22Rv1 (cell line): ENCODE data around the gene MPO.

Experiments used
- ZFX ChIP-seq: fragments of 450-650 bp; IDR thresholded peaks from 2 replicates; pipeline ENCODE4 v1.6.1; 2017; ENCODE audit warnings: antibody characterized with exemption, borderline replicate concordance
- TF ChIP-seq, protein P1 (sequence below): fragments of 450-650 bp; IDR thresholded peaks from 2 replicates; pipeline ENCODE4 v1.5.1; 2017; ENCODE audit warnings: mild to moderate bottlenecking

DNA sequence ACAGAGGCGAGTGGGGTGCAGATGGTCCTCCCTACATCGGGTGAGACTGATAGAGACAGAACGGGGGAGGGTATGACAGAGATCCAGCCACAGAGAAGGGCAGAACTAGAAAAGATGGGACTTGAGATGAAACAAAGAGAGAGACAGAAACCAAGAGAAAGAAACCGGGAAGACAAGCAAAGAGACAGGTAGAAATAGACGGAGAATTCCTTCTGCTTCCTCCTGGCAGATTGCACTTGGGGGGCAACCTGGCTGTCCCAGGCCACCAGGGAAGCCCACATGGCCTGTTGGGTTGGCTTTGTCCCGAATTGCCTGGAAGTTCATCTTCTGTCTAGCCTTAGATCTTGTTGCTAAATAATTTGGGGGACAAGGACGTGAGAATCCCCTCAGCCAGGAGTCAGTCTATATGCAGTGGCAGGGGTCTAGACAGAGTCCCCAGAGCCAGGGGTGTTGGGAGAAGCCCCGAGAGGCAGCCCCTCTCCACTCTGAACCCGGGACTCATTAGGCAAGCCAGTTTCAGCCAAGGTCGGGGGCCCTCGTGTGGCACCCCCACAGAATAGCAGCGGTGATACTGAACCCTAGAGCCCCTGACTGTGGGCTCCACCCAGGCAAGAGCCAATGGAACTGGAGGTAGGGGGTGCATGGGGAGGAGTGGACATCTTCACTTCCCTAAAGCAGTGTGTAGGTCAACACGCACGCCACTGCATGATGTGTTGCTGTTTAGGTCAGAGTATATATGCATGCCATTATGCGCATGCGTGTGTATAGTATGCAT is 48.5 kb upstream of the MPO start:
- TF ChIP-seq, protein P1, sequence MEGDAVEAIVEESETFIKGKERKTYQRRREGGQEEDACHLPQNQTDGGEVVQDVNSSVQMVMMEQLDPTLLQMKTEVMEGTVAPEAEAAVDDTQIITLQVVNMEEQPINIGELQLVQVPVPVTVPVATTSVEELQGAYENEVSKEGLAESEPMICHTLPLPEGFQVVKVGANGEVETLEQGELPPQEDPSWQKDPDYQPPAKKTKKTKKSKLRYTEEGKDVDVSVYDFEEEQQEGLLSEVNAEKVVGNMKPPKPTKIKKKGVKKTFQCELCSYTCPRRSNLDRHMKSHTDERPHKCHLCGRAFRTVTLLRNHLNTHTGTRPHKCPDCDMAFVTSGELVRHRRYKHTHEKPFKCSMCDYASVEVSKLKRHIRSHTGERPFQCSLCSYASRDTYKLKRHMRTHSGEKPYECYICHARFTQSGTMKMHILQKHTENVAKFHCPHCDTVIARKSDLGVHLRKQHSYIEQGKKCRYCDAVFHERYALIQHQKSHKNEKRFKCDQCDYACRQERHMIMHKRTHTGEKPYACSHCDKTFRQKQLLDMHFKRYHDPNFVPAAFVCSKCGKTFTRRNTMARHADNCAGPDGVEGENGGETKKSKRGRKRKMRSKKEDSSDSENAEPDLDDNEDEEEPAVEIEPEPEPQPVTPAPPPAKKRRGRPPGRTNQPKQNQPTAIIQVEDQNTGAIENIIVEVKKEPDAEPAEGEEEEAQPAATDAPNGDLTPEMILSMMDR = no peak
- no peak for TF ChIP-seq ZFX
